Endothelial cell of coronary artery (primary cell): ENCODE measurements around the gene TMEM184B. TPM values are rescaled to one million over a fixed set of nuclear protein-coding genes. Genes with fewer than 3 reads are reported as not detected.

Experiments used
- total RNA-seq: library from RNA; depleted of rRNA; stranded (reverse); fragments of >200 nt; gene quantifications from 2 replicates; pipeline ENCODE4 v1.2.3, GENCODE V29; 2014

Gene TMEM184B
- 20.2 and 37.6 TPM in 2 replicates for total RNA-seq

DNA sequence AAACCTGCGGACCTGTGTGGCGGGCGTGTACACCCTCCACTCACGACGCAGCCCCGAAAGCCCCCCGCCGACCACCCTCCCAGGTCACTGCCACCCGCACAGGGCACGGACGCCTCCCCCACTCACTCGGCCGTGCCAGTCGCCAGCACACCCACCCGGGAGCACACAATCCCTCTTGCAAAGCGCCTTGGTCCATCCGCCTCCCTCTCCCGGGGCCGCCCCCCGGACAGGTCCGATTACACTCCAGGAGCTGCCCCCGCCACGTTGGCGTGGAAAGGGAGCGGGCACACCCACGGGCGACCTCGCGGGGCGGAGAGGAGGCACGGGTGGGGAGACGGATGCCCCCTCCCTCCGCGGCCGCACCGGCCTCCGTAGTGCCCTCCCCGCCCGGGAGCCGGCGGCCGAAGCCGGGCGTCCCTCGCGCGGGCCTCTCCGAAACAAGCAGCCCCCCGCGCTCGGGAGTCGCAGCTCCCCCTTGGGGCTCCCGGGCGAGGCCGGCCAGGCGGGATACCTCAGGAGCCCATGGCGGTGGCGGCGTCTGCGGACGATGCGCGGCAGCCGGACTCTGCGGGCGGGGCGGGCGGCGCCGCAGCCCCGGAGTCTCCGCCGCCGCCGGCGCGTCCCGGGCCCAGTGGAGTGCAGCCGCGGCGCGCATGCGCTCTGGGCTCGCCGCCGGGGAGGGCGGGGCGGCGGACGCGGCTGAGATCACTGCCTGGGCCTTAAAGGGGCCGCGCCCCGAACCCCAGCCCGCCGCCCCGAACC is at the start of gene TMEM184B:
Gene TMEM184B, minus strand, starts transcription at position 638 of the 762 bp plus-strand sequence. CDS start 25,049 bp downstream, outside the sequence.

DNA sequence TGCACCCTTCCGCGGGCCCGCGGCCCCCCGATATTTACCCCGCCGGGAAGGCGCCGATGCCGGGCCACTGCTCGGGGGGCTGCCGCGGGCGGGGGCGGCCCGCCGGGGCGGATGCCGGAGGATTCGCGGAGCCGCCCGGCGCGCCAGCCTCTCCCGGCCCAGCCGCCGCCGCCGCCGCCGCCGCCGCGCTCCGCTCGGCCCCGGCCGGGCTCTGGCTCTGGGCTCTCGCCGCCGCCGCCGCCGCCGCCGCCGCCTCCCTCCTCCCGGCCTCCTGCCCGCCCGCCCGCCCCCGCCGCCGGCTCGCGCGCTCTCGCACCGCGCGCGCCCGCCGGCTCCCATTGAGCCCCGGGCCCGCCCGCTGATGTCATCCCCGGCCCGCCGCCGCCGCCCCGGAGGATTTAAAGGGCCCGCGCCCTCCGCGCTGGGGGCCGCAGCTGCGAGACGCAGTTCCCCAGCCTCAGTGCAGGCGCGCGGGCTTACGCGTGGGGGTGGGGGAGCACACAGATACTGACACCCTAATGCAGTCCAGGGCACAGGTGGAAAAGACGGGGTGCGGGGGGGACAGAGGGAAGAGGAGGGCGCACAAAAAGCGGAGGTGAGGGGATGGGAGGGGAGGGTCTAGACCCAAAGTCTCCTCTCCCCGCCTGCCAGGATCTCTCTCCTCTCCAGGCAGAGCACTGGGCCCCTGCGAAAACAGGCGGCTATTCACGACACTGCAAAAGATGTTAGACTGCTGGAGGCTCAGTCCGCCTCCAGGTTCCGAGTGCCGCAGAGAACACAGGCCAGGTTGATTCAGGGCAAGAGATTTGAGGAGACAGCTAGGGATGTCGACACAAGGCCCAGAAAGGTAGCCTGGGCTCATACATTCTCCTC is 44.5 kb upstream of the TMEM184B start, which contains the start of gene CSNK1E:
Gene CSNK1E, minus strand, starts transcription at position 312 of the 873 bp plus-strand sequence. CDS start 3,276 bp downstream, outside the sequence.

DNA sequence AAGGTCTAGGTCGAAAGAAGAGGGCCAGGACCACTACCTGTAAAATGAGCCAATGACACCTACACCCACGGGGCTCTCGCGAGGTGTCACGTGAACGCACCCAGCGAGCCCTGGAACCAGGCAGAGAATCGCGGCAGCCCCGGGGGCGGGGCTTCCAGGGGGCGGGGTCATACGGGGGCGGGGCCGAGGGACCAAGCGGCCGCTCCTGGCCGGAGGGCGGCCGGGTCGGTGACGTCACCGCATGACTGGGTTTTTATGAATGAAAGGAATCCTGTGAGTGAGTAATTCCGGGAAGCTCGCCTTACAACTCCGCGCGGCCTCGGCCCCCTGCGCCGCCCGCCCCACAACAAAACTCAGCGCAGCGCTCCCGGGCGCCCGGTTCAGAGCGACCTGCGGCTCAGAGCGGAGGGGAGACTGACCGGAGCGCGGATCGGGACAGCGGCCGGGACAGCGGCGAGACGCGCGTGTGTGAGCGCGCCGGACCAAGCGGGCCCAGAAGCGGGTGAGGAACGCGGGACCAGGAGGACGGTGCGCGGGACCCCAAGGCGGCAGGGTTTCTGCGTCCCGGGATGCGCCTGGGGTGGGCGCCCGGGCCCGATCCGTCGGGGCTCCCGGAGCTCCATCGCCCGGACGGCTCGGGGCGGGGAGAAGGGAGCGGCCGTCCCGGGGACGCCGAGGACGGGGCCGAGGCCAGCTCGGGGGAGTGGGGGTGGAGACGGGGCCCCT is 70.9 kb downstream of the TMEM184B start, which contains the start of gene MAFF:
Gene MAFF, plus strand, starts transcription at position 284 of the 726 bp plus-strand sequence. CDS start 11,860 bp downstream, outside the sequence.

DNA sequence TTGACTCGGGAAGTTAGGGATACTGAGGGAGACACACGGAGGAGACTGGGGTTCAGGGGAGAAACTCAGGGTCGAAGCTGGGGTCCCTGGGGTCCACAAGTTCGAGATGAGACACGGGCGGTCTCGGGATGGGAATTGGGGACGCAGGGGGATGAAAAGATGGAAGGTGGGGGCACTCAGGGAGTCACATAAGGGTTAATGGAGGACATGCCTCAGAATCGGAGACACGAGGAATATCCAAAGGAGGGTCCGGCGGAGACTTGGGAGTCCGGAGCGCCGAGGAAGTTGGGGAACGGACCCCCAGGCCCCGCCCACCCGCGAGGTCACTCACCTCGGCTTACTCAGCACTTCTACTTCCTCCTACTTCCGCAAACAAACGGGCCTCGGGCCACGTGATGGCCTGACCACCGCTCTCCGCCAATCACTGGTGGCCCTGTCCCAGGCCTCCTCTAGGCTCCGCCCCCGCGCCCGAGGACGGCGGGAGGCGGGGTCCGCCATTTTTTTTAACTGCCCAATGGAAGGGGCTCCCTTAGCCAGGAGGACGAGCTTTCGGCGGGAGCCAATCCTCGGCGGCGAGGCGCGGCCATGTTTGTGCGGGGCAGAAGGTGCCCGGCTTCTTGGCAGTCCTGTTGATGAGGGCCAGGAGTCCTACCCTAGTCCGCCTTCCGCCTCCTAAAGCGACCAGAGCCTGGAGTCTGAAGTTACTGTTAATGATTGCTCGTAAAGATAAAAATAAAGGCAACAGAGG is 91.2 kb downstream of the TMEM184B start, which contains the start of gene PLA2G6:
Gene PLA2G6, minus strand, starts transcription at position 378 of the 748 bp plus-strand sequence. CDS start 12,404 bp downstream, outside the sequence.

Other genes with a start within 250 kb of the TMEM184B start
- 8.5 and 10.0 TPM in 2 replicates for gene PICK1, start 215.6 kb downstream of the TMEM184B start, total RNA-seq
- 0.28 TPM in 1 of 2 replicates, not detected in the other for gene SLC16A8, start 188.8 kb downstream of the TMEM184B start, total RNA-seq
- 0.09 and 0.28 TPM in 2 replicates for gene BAIAP2L2, start 162.3 kb downstream of the TMEM184B start, total RNA-seq
- gene PLA2G6, start 91.2 kb downstream of the TMEM184B start, total RNA-seq: 3.8 and 7.5 TPM in 2 replicates
- gene MAFF, start 71.0 kb downstream of the TMEM184B start, total RNA-seq: 41.1 and 79.1 TPM in 2 replicates
- 123 and 165 TPM in 2 replicates for gene CSNK1E, start 44.4 kb upstream of the TMEM184B start, total RNA-seq
- gene KCNJ4, start 182.2 kb upstream of the TMEM184B start, total RNA-seq: not detected in 2 replicates
- 27.4 and 36.0 TPM in 2 replicates for gene KDELR3, start 195.1 kb upstream of the TMEM184B start, total RNA-seq
- 325 and 547 TPM in 2 replicates for gene DDX17, start 233.3 kb upstream of the TMEM184B start, total RNA-seq